GM12878 (cell line): ENCODE data around the gene TUSC1.

Experiments used
- CHD2 ChIP-seq: IDR thresholded peaks from 2 replicates; pipeline ENCODE4 v1.6.1; 2011; ENCODE audit warnings: low read depth, low read length, improper control_type of control experiment, borderline replicate concordance
- CTCF ChIP-seq, 3 experiments: IDR thresholded peaks in 2 of 3; conservative IDR thresholded peaks in 1 of 3; 2 replicates each; pipeline ENCODE4 v1.5.1; 2011; ENCODE audit warnings: low read depth in 3 of 3, low read length in 3 of 3, mild to moderate bottlenecking in 3 of 3, control low read depth in 2 of 3, moderate library complexity in 2 of 3, inconsistent platforms in 1 of 3, mixed read lengths in 1 of 3; ENCODE audit not compliant: control insufficient read depth in 2 of 3, insufficient read depth in 1 of 3; ENCODE audit errors: extremely low read depth in 1 of 3
- ESRRA ChIP-seq: IDR thresholded peaks from 2 replicates; pipeline ENCODE4 v1.6.1; 2012; ENCODE audit warnings: mild to moderate bottlenecking, low read length, improper control_type of control experiment
- EZH2 ChIP-seq: IDR thresholded peaks from 2 replicates; pipeline ENCODE4 v1.6.1; 2012; ENCODE audit warnings: low read depth, mild to moderate bottlenecking, control low read depth, inconsistent platforms, low read length, borderline replicate concordance; ENCODE audit not compliant: control insufficient read depth
- FOXK2 ChIP-seq: fragments of 450-650 bp; IDR thresholded peaks from 2 replicates; pipeline ENCODE4 v1.6.1; 2017; ENCODE audit warnings: mild to moderate bottlenecking, moderate library complexity
- MTA2 ChIP-seq: fragments of 450-650 bp; IDR thresholded peaks from 2 replicates; pipeline ENCODE4 v1.6.1; 2016; ENCODE audit warnings: low read depth, mild to moderate bottlenecking, moderate library complexity
- POLR2A ChIP-seq: IDR thresholded peaks from 2 replicates; pipeline ENCODE4 v1.6.1; 2011; ENCODE audit warnings: low read depth, mild to moderate bottlenecking, low read length
- SP1 ChIP-seq: IDR thresholded peaks from one replicate; pipeline ENCODE4 v1.6.1; 2011; ENCODE audit warnings: low read depth, low read length
- SPI1 ChIP-seq: IDR thresholded peaks from 2 replicates; pipeline ENCODE4 v1.6.1; 2011; ENCODE audit warnings: low read depth, mild to moderate bottlenecking, low read length, moderate library complexity, borderline replicate concordance; ENCODE audit not compliant: insufficient read depth
- STAT1 ChIP-seq: fragments of 450-650 bp; conservative IDR thresholded peaks from 2 replicates; pipeline ENCODE4 v1.6.1; 2014; ENCODE audit warnings: antibody characterized with exemption, mild to moderate bottlenecking
- SUZ12 ChIP-seq: fragments of 200-600 bp; sonication (generic); IDR thresholded peaks from one replicate; pipeline ENCODE4 v1.6.1; 2018; ENCODE audit warnings: antibody characterized with exemption, mild to moderate bottlenecking; ENCODE audit not compliant: unreplicated experiment
- TBL1XR1 ChIP-seq: IDR thresholded peaks from 2 replicates; pipeline ENCODE4 v1.6.1; 2012; ENCODE audit warnings: low read depth, low read length, improper control_type of control experiment

GRCh38 chr9:25726871-25727410 lies 48.7 kb upstream of the TUSC1 start:
- TF ChIP-seq SPI1: no peak
- TF ChIP-seq POLR2A: no peak
- TF ChIP-seq CHD2: no peak
- no peak for TF ChIP-seq MTA2
- no peak for TF ChIP-seq FOXK2
- no peak for TF ChIP-seq CTCF (IDR thresholded peaks at IDR 0.05 in 2 of 3, conservative IDR thresholded peaks at IDR 0.05 in 1 of 3; ENCODE audit: control insufficient read depth in 2 of 3, extremely low read depth in 1 of 3, insufficient read depth in 1 of 3, low read depth in 3 of 3, low read length in 3 of 3)
- no peak for TF ChIP-seq ESRRA
- TF ChIP-seq SUZ12: no peak
- no peak for TF ChIP-seq EZH2
- no peak for TF ChIP-seq SP1
- no peak for TF ChIP-seq TBL1XR1
- no peak for TF ChIP-seq STAT1
